HCT116 (cell line): ENCODE results near the gene RHBDF2. TPM values are rescaled to one million over a fixed set of nuclear protein-coding genes. Genes with fewer than 3 reads are reported as not detected.
"Not testable (repeated sequence)": the region's sequence is repeated elsewhere in the genome, so short reads cannot be mapped to it uniquely, and the experiment has no call there.

Experiments
- ATAC-seq: fragments of 200-7000 bp; cut with Tn5 transposase; 2 replicates; pipeline ENCODE4 v1.9.1; 2020; ENCODE audit warnings: mild to moderate bottlenecking, moderate library complexity
- BruUV-seq: library from RNA; stranded (reverse); fragments of 400-500 nt; replicated peaks from 2 replicates; lab custom pipeline; 2021; lab: Mats Ljungman, UMichigan
- CTCF ChIA-PET: fragments of 300-600 bp; sonication (Branson Sonifier 250); formaldehyde crosslinking; loops from one replicate; lab custom pipeline; 2021; ENCODE audit warnings: antibody characterized with exemption; lab: Charles Lee
- POLR2A ChIA-PET: fragments of 300-600, 350-600 bp; sonication (Branson Sonifier 250); formaldehyde crosslinking; loops from one replicate; lab custom pipeline; 2021; ENCODE audit warnings: antibody characterized with exemption; lab: Charles Lee
- RAD21 ChIA-PET, 2 experiments: fragments of 300-600 bp; sonication (Branson Sonifier 250); formaldehyde crosslinking; loops; one replicate each; lab custom pipeline; 2023; ENCODE audit warnings: low total read pairs in 2 of 2; ENCODE audit not compliant: uncharacterized antibody in 2 of 2, unreplicated experiment in 2 of 2, low non-redundant PET in 1 of 2; lab: Charles Lee
- DNase-seq: peaks from one replicate; pipeline ENCODE4 v3.0.0-alpha.2; 2010; ENCODE audit warnings: low read depth, low spot score
- H2AFZ ChIP-seq: fragments of 200-600 bp; shearing (Covaris generic), sonication (generic); 2 replicates; pipeline ENCODE4 v1.6.1; 2017; ENCODE audit warnings: low read depth, mixed run types, mixed read lengths, antibody characterized with exemption, low read length; ENCODE audit not compliant: poor library complexity, severe bottlenecking
- H3K27ac ChIP-seq: 2 replicates; pipeline ENCODE4 v1.5.1; 2012; ENCODE audit warnings: low read depth, low read length
- H3K27me3 ChIP-seq: fragments of 200-600 bp; sonication (generic); 2 replicates; pipeline ENCODE4 v1.6.1; 2016; ENCODE audit warnings: mixed run types, low read length, mixed read lengths; ENCODE audit not compliant: insufficient read depth
- H3K36me3 ChIP-seq, 2 experiments: fragments of 200-500 bp in 1 of 2; fragments of 200-600 bp in 1 of 2; sonication (Bioruptor generic) in 1 of 2; sonication (generic) in 1 of 2; 2 replicates each; pipeline versions ENCODE4 v1.5.1 to v1.6.1; 2014 to 2016; ENCODE audit warnings: low read length in 2 of 2, inconsistent platforms in 1 of 2, mixed read lengths in 1 of 2, mixed run types in 1 of 2; ENCODE audit not compliant: insufficient read depth in 2 of 2, control insufficient read depth in 1 of 2
- H3K4me1 ChIP-seq, 2 experiments: fragments of 200-600 bp in 1 of 2; sonication (generic) in 1 of 2; 2 replicates each; pipeline versions ENCODE4 v1.5.1 to v1.6.1; 2012 to 2017; ENCODE audit warnings: low read length in 2 of 2, inconsistent platforms in 1 of 2, mild to moderate bottlenecking in 1 of 2, mixed read lengths in 1 of 2, mixed run types in 1 of 2, moderate library complexity in 1 of 2; ENCODE audit not compliant: insufficient read depth in 2 of 2, control insufficient read depth in 1 of 2
- H3K4me2 ChIP-seq: fragments of 200-600 bp; sonication (generic); 2 replicates; pipeline ENCODE4 v1.6.1; 2017; ENCODE audit warnings: mixed run types, low read length, mixed read lengths
- H3K4me3 ChIP-seq, 2 experiments: fragments of 200-600 bp in 1 of 2; sonication (generic) in 1 of 2; replicated peaks in 1 of 2; 2 replicates each; pipeline ENCODE4 v1.5.1; 2011 to 2016; ENCODE audit warnings: low read length in 2 of 2, control low read depth in 1 of 2, low read depth in 1 of 2, mild to moderate bottlenecking in 1 of 2, mixed read lengths in 1 of 2, mixed run types in 1 of 2
- H3K79me2 ChIP-seq: fragments of 200-600 bp; sonication (generic); 2 replicates; pipeline ENCODE4 v1.6.1; 2017; ENCODE audit warnings: mild to moderate bottlenecking, mixed run types, low read length, moderate library complexity, mixed read lengths; ENCODE audit not compliant: insufficient read depth
- H3K9ac ChIP-seq: fragments of 200-600 bp; sonication (generic); 2 replicates; pipeline ENCODE4 v1.6.1; 2016; ENCODE audit warnings: low read length, mixed read lengths
- H3K9me2 ChIP-seq: fragments of 200-600 bp; sonication (generic), shearing (Covaris generic); 2 replicates; pipeline ENCODE4 v1.6.1; 2017; ENCODE audit warnings: mixed run types, mild to moderate bottlenecking, moderate library complexity; ENCODE audit not compliant: insufficient read depth
- H3K9me3 ChIP-seq, 2 experiments: fragments of 200-500 bp in 1 of 2; fragments of 200-600 bp in 1 of 2; sonication (Bioruptor generic) in 1 of 2; sonication (generic) in 1 of 2; 2 replicates each; pipeline ENCODE4 v1.6.1; 2014 to 2017; ENCODE audit warnings: low read length in 2 of 2, mixed read lengths in 2 of 2, inconsistent platforms in 1 of 2, low read depth in 1 of 2, mild to moderate bottlenecking in 1 of 2, mixed run types in 1 of 2, moderate library complexity in 1 of 2; ENCODE audit not compliant: control insufficient read depth in 1 of 2, insufficient read depth in 1 of 2
- H4K20me1 ChIP-seq: fragments of 200-600 bp; sonication (generic), shearing (Covaris generic); 2 replicates; pipeline ENCODE4 v1.6.1; 2017; ENCODE audit warnings: mixed run types, mild to moderate bottlenecking, moderate library complexity; ENCODE audit not compliant: insufficient read depth
- EGR1 ChIP-seq: IDR thresholded peaks from 2 replicates; pipeline ENCODE4 v1.6.1; 2012; ENCODE audit warnings: low read depth
- EZH2phosphoT487 ChIP-seq: fragments of 200-600 bp; IDR thresholded peaks from 2 replicates; pipeline ENCODE4 v1.6.1; 2018; ENCODE audit warnings: antibody characterized with exemption, borderline replicate concordance
- FOSL1 ChIP-seq: IDR thresholded peaks from 2 replicates; pipeline ENCODE4 v1.6.1; 2012; ENCODE audit warnings: low read depth
- MAX ChIP-seq: IDR thresholded peaks from 2 replicates; pipeline ENCODE4 v1.6.1; 2012
- REST ChIP-seq: IDR thresholded peaks from 2 replicates; pipeline ENCODE4 v1.6.1; 2012; ENCODE audit warnings: low read depth
- SRF ChIP-seq: IDR thresholded peaks from 2 replicates; pipeline ENCODE4 v1.6.1; 2012; ENCODE audit warnings: low read depth
- YY1 ChIP-seq: IDR thresholded peaks from 2 replicates; pipeline ENCODE4 v1.6.1; 2011; ENCODE audit warnings: low read length, low read depth, moderate library complexity, mild to moderate bottlenecking; ENCODE audit not compliant: insufficient replicate concordance; ENCODE audit errors: extremely low read depth
- intact Hi-C: fragments of 100-400 bp; cut with micrococcal nuclease; formaldehyde crosslinking; loops from 2 replicates; pipeline ENCODE4 v1.10.0; 2022
- total RNA-seq: library from RNA; stranded (reverse); gene quantifications from one replicate; pipeline ENCODE4 v1.2.1, GENCODE V29; 2021; ENCODE audit not compliant: unreplicated experiment

RHBDF2 gene
- total RNA-seq, 1 experiment from 2014 or later: 61.1 TPM

DNA sequence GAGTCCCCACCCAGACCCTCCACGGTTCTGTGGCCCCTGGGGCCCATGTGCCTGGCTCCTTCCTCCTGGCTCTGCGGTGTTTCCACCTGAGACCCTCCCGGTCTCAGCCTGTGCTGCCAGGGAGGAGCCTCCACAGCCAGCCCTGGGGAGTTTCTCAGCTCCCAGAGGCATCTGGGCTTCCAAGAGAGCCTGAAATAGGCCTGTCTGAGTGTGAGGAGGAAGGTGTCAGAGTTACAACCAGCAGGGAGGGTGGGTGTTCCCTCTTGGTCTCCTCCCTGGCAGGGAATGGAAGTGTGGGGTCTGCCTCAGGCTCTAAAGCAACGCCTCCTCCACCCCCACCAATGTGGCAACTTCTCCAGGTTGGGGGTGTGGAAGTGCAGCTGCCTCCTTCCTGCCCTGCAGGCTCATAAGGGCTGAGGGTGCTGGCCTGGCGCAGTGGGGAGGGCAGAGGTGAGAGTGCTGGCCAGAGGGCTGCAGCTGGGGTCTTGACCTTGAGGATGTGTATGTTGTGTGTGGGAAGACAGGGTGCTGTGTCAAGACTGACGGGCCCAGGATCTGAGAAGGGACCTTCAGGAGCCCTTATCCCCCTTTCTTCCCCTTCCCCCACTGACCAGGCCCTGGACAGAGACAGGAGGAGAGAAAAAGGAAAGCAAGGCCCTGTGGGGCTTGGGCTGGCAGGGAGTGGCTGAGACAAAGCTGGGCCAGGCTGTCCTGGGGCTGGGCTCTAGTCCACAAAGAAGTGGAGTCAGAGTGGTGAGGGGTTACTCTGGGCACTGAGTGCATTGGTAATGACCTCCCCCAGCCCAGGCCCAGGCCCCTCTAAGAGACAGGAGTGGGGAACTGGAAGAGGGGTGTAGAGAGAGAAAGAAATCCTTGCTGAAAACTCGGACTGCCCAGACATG, 33.9 kb upstream of the RHBDF2 start:
- Histone ChIP-seq H3K4me1 (peaks cover under 1 to 7% of the 10 kb centered on the region in 2 experiments; a peak in 3 of 4 replicates), H4K20me1 (no peaks in the 10 kb centered on the region), H3K9ac (no peak overlapping the region), H3K27me3 (no peaks in the 10 kb centered on the region), H2AFZ (no peak overlapping the region), H3K36me3 (no peaks in the 10 kb centered on the region), H3K4me3 (no peak overlapping the region), H3K27ac (no peak overlapping the region), H3K79me2 (no peaks in the 10 kb centered on the region), H3K9me2 (no peaks in the 10 kb centered on the region), H3K9me3 (no peaks in the 10 kb centered on the region), H3K4me2 (no peak overlapping the region)
- DNase-seq (no peak), ATAC-seq (no peak)
- ChIA-PET RAD21 (no interaction called here), CTCF (interaction anchor here (2.2 kb wide), 1 partner anchor 12 kb away, joined by 8 read pairs; no protein-coding TSS in a partner anchor), POLR2A (no interaction called here)
- BruUV-seq: no TSS peak
- intact Hi-C loops: no loop called here
- TF ChIP-seq MAX (no peak), EZH2phosphoT487 (no peak), SRF (no peak), REST (no peak), YY1 (no peak), EGR1 (no peak), FOSL1 (no peak)

DNA sequence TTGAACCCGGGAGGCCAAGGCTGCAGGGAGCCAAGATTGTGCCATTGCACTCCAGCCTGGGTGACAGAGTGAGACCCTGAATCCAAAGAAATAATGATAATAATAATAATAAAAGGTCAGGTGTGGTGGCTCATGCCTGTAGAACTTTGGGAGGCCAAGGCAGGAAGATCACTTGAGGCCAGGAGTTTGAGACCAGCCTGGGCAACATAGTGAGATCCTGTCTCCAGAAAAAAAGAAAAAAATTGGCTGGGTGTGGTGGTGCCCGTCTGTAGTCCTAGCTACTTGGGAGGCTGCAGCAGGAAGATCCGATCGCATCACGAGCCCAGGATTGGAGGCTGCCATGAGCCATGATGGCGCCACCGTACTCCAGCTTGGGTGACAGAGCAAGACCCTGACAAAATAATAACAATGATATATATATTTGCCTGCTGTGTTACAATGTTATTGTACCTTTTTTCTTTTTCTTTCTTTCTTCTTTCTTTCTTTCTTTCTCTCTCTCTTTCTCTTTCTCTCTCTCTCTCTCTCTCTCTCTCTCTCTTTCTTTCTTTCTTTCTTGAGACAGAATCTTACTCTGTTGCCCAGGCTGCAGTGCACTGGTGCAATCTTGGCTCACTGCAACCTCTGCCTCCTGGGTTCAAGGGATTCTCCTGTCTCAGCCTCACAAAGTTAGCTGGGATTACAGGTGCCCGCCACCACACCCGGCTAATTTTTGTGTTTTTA, 32.6 kb upstream of the RHBDF2 start:
- H3K79me2 ChIP-seq, RAD21 ChIA-PET, H2AFZ ChIP-seq, H3K4me3 ChIP-seq, intact Hi-C loops, H3K27ac ChIP-seq, H3K9me3 ChIP-seq, H3K9ac ChIP-seq, H4K20me1 ChIP-seq, H3K9me2 ChIP-seq, BruUV-seq, H3K27me3 ChIP-seq, H3K4me2 ChIP-seq, CTCF ChIA-PET, DNase-seq, ATAC-seq, H3K36me3 ChIP-seq: not testable (repeated sequence)
- peaks cover 10 to 18% of the 10 kb centered on the region in 2 experiments; a peak in 3 of 4 replicates for H3K4me1 ChIP-seq
- POLR2A ChIA-PET: interaction anchor here (1.9 kb wide), 1 partner anchor 24 kb away, joined by 5 read pairs; no protein-coding TSS in a partner anchor
